Muscle of leg (tissue), 11 donors: ENCODE data around the gene GATD1. TPM values are rescaled to one million over a fixed set of nuclear protein-coding genes. Genes with fewer than 3 reads are reported as not detected.

Experiments
- DNase-seq: peaks from one replicate; pipeline ENCODE4 v3.0.0; 2013
- H3K27ac ChIP-seq: one replicate; pipeline ENCODE4 v1.5.1; 2013; ENCODE audit warnings: mild to moderate bottlenecking, low read length, control low read depth
- H3K27me3 ChIP-seq: one replicate; pipeline ENCODE4 v1.6.1; 2013; ENCODE audit warnings: low read length; ENCODE audit not compliant: control insufficient read depth, insufficient read depth
- H3K36me3 ChIP-seq: one replicate; pipeline ENCODE4 v1.6.1; 2013; ENCODE audit warnings: low read length; ENCODE audit not compliant: control insufficient read depth, insufficient read depth
- H3K4me1 ChIP-seq: one replicate; pipeline ENCODE4 v1.6.1; 2013; ENCODE audit warnings: low read length; ENCODE audit not compliant: control insufficient read depth, insufficient read depth
- H3K4me3 ChIP-seq: one replicate; pipeline ENCODE4 v1.5.1; 2013; ENCODE audit warnings: low read length, control low read depth
- H3K9me3 ChIP-seq: replicated peaks from 2 replicates; pipeline ENCODE4 v1.6.1; 2013; ENCODE audit warnings: low read depth, low read length; ENCODE audit not compliant: control insufficient read depth
- WGBS: methylation state at CpG from one replicate; pipeline ENCODE4 v1.1.5; 2013; ENCODE audit warnings: missing lambda C conversion rate; ENCODE audit not compliant: insufficient coverage; 5-methylcytosine and 5-hydroxymethylcytosine counted together
- polyA plus RNA-seq, 8 donors: library from polyadenylated mRNA; unstranded; fragments of 120-200 nt; gene quantifications; one replicate each; pipeline versions ENCODE4 v1.2.1 to v1.2.3, GENCODE V29; 2013; ENCODE audit warnings: inconsistent platforms in 1 of 8, low replicate concordance in 1 of 8; ENCODE audit not compliant: insufficient read length in 8 of 8, insufficient read depth in 1 of 8
- total RNA-seq: library from RNA; stranded (reverse); fragments of 120-200 nt; gene quantifications from one replicate; pipeline ENCODE4 v1.2.4, GENCODE V29; 2013

The GATD1 gene
- total and polyA plus RNA-seq, 9 donors, result 18.1 to 53.2 (median 43.4) TPM

- no peak overlapping the region for H3K27ac ChIP-seq
- H3K4me1 ChIP-seq, result peaks cover 33% of the 10 kb centered on the region
- 100% methylated on average over 1 of the region's 6 CpGs for WGBS
- peaks cover 39% of the 10 kb centered on the region for H3K36me3 ChIP-seq
- no peak overlapping the region for H3K4me3 ChIP-seq
- no peaks in the 10 kb centered on the region for H3K27me3 ChIP-seq
- DNase-seq, result no peak
- H3K9me3 ChIP-seq, result no peaks in the 10 kb centered on the region
Observed at GRCh38 chr11:813072-813455, 35.8 kb upstream of the GATD1 start.

- H3K27ac ChIP-seq, result no peak overlapping the region
- no peak for DNase-seq
- no peaks in the 10 kb centered on the region for H3K9me3 ChIP-seq
- H3K4me1 ChIP-seq, result peaks cover 33% of the 10 kb centered on the region
- WGBS, result 70% methylated on average over 1 of the region's 3 CpGs
- H3K27me3 ChIP-seq, result no peaks in the 10 kb centered on the region
- no peak overlapping the region for H3K4me3 ChIP-seq
- peaks cover 39% of the 10 kb centered on the region for H3K36me3 ChIP-seq
Observed at GRCh38 chr11:812390-812789, 35.1 kb upstream of the GATD1 start.

- no peak overlapping the region for H3K4me3 ChIP-seq
- WGBS, result 78% methylated on average over 11 of the region's 14 CpGs
- peaks cover 33% of the 10 kb centered on the region for H3K4me1 ChIP-seq
- H3K9me3 ChIP-seq, result no peaks in the 10 kb centered on the region
- DNase-seq, result peak; percentile 51
- H3K36me3 ChIP-seq, result peaks cover 39% of the 10 kb centered on the region
- peak overlapping the region; percentile 32 for H3K27ac ChIP-seq
- H3K27me3 ChIP-seq, result no peaks in the 10 kb centered on the region
Observed at GRCh38 chr11:811446-812245, 34.4 kb upstream of the GATD1 start.

GRCh38 chr11:810040-810567 lies 32.8 kb upstream of the GATD1 start:
- Histone ChIP-seq H3K9me3 (no peaks in the 10 kb centered on the region), H3K4me1 (peaks cover 40% of the 10 kb centered on the region), H3K27ac (peak overlapping the region; percentile 72), H3K27me3 (no peaks in the 10 kb centered on the region), H3K4me3 (peak overlapping the region; percentile 97), H3K36me3 (peaks cover 30% of the 10 kb centered on the region)
- WGBS, result under 1% methylated on average over 45 of the region's 55 CpGs
- no peak for DNase-seq

- under 1% methylated on average over 72 of the region's 81 CpGs for WGBS
- DNase-seq, result peak; percentile 99
- no peaks in the 10 kb centered on the region for H3K9me3 ChIP-seq
- H3K27ac ChIP-seq, result peak within 1 kb of the TSS; percentile 98
- peaks cover 44% of the 10 kb centered on the region for H3K4me1 ChIP-seq
- H3K4me3 ChIP-seq, result peak within 1 kb of the TSS; percentile 97
- peaks cover 27% of the 10 kb centered on the region for H3K36me3 ChIP-seq
- H3K27me3 ChIP-seq, result no peaks in the 10 kb centered on the region
Observed at GRCh38 chr11:809287-810039, 32.2 kb upstream of the GATD1 start, which contains the start of gene RPLP2. RPLP2 (plus strand) TSS chr11:809967; CDS start chr11:810235, 268 bp downstream.

GRCh38 chr11:808427-809286 lies 31.4 kb upstream of the GATD1 start:
- Histone ChIP-seq H3K36me3 (peaks cover 25% of the 10 kb centered on the region), H3K9me3 (no peaks in the 10 kb centered on the region), H3K27me3 (no peaks in the 10 kb centered on the region), H3K4me3 (peak overlapping the region; percentile 97), H3K27ac (peak overlapping the region; percentile 98), H3K4me1 (peaks cover 53% of the 10 kb centered on the region)
- no peak for DNase-seq
- 20% methylated on average over 25 of the region's 36 CpGs for WGBS

GRCh38 chr11:804599-804964 lies 27.3 kb upstream of the GATD1 start:
- WGBS, result 4% methylated on average over 15 of the region's 18 CpGs
- H3K36me3 ChIP-seq, result peaks cover 29% of the 10 kb centered on the region
- peaks cover 43% of the 10 kb centered on the region for H3K4me1 ChIP-seq
- H3K27ac ChIP-seq, result no peak overlapping the region
- H3K27me3 ChIP-seq, result no peaks in the 10 kb centered on the region
- peak overlapping the region; percentile 56 for H3K4me3 ChIP-seq
- H3K9me3 ChIP-seq, result no peaks in the 10 kb centered on the region
- DNase-seq, result no peak

- no peaks in the 10 kb centered on the region for H3K27me3 ChIP-seq
Observed at GRCh38 chr11:803770-804598, 26.7 kb upstream of the GATD1 start.

GRCh38 chr11:803467-803742 lies 26.1 kb upstream of the GATD1 start:
- H3K27me3 ChIP-seq, result no peaks in the 10 kb centered on the region
- WGBS, result 100% methylated on average over 3 of the region's 8 CpGs
- no peaks in the 10 kb centered on the region for H3K9me3 ChIP-seq
- no peak for DNase-seq
- peaks cover 38% of the 10 kb centered on the region for H3K4me1 ChIP-seq
- H3K4me3 ChIP-seq, result no peak overlapping the region
- H3K27ac ChIP-seq, result no peak overlapping the region
- peaks cover 32% of the 10 kb centered on the region for H3K36me3 ChIP-seq

More at GRCh38 chr11:803770-804598, 26.7 kb upstream of the GATD1 start:
- DNase-seq, result no peak
- 40% methylated on average over 24 of the region's 26 CpGs for WGBS
- Histone ChIP-seq H3K9me3 (no peaks in the 10 kb centered on the region), H3K36me3 (peaks cover 32% of the 10 kb centered on the region), H3K4me3 (peak overlapping the region; percentile 56), H3K4me1 (peaks cover 41% of the 10 kb centered on the region), H3K27ac (no peak overlapping the region)
